HG02970 (cell line): ENCODE measurements around the gene CKS1B.

Experiments
- ATAC-seq: cut with Tn5 transposase; IDR thresholded peaks from one replicate; pipeline ENCODE4 v1.9.1; 2021; ENCODE audit warnings: mild to moderate bottlenecking, moderate library complexity, moderate number of reproducible peaks; ENCODE audit not compliant: unreplicated experiment, low FRiP score

CKS1B gene

DNA sequence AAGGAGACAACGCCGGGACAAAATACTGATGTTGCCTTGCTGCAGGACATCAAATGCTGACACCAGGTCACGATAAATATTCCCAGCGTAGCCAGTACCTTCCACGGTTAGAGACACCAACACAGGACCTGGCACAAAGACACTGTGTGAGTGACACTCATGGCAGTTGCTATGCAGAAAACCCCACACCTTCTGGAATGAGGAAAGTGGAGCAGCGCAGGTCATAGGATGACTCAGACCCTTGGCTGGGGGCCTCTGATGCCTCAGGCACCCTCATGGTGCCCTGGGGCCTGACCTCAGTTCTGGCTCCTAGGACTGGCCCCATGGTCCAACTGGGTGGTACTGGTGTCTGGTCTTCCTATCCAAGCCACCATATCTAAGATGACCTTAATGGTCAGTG is 52.1 kb downstream of the CKS1B start:
- ATAC-seq = no peak
